HEK293T (cell line): ENCODE data around the gene TENT4A.

Source experiments
- CTCF ChIA-PET: fragments of 350-600 bp; formaldehyde crosslinking; extraction: SDS; loops from one replicate; lab custom pipeline; 2021; ENCODE audit warnings: antibody characterized with exemption, inconsistent platforms; lab: Yijun Ruan, JAX
- POLR2A ChIA-PET: fragments of 350-600 bp; formaldehyde crosslinking; extraction: SDS; loops from one replicate; lab custom pipeline; 2020; ENCODE audit warnings: antibody characterized with exemption, inconsistent platforms; lab: Yijun Ruan, JAX
- DNase-seq: peaks from one replicate; pipeline ENCODE4 v3.0.0; 2012; ENCODE audit warnings: mixed read lengths; ENCODE audit errors: extremely low spot score
- ARNT ChIP-seq: fragments of 450-650 bp; IDR thresholded peaks from 2 replicates; pipeline ENCODE4 v1.6.1; 2017; ENCODE audit warnings: mild to moderate bottlenecking
- BHLHE40 ChIP-seq: fragments of 450-650 bp; IDR thresholded peaks from 2 replicates; pipeline ENCODE4 v1.6.1; 2016; ENCODE audit warnings: mild to moderate bottlenecking, moderate library complexity, borderline replicate concordance
- CTBP1 ChIP-seq: fragments of 450-650 bp; IDR thresholded peaks from 2 replicates; pipeline ENCODE4 v1.6.1; 2016; ENCODE audit warnings: borderline replicate concordance
- ELF4 ChIP-seq: fragments of 450-650 bp; IDR thresholded peaks from 2 replicates; pipeline ENCODE4 v1.6.1; 2017; ENCODE audit warnings: antibody characterized with exemption
- FOXA1 ChIP-seq: fragments of 450-650 bp; IDR thresholded peaks from 2 replicates; pipeline ENCODE4 v1.6.1; 2016; ENCODE audit warnings: mild to moderate bottlenecking
- FOXK2 ChIP-seq: fragments of 450-650 bp; IDR thresholded peaks from 2 replicates; pipeline ENCODE4 v1.6.1; 2016; ENCODE audit warnings: mild to moderate bottlenecking
- FOXM1 ChIP-seq: fragments of 450-650 bp; IDR thresholded peaks from 2 replicates; pipeline ENCODE4 v1.6.1; 2017; ENCODE audit warnings: mild to moderate bottlenecking, borderline replicate concordance
- HDGF ChIP-seq: fragments of 450-650 bp; IDR thresholded peaks from 2 replicates; pipeline ENCODE4 v1.6.1; 2017; ENCODE audit warnings: antibody characterized with exemption, borderline replicate concordance
- L3MBTL2 ChIP-seq: fragments of 450-650 bp; conservative IDR thresholded peaks from 2 replicates; pipeline ENCODE4 v1.6.1; 2016; ENCODE audit warnings: mild to moderate bottlenecking
- LEF1 ChIP-seq: fragments of 450-650 bp; IDR thresholded peaks from 2 replicates; pipeline ENCODE4 v1.6.1; 2017; ENCODE audit warnings: mild to moderate bottlenecking, borderline replicate concordance
- NFRKB ChIP-seq: fragments of 450-650 bp; IDR thresholded peaks from 2 replicates; pipeline ENCODE4 v1.6.1; 2016; ENCODE audit warnings: mild to moderate bottlenecking, moderate library complexity
- SP1 ChIP-seq: fragments of 450-650 bp; IDR thresholded peaks from 2 replicates; pipeline ENCODE4 v1.6.1; 2017
- SUZ12 ChIP-seq: fragments of 450-650 bp; IDR thresholded peaks from 2 replicates; pipeline ENCODE4 v1.6.1; 2016; ENCODE audit warnings: mild to moderate bottlenecking
- TARDBP ChIP-seq: fragments of 450-650 bp; IDR thresholded peaks from 2 replicates; pipeline ENCODE4 v1.6.1; 2016
- ZNF384 ChIP-seq: fragments of 450-650 bp; IDR thresholded peaks from 2 replicates; pipeline ENCODE4 v1.6.1; 2016
- TF ChIP-seq, protein P1 (sequence below): fragments of 450-650 bp; IDR thresholded peaks from 2 replicates; pipeline ENCODE4 v1.6.1; 2016

The TENT4A gene

GRCh38 chr5:6674421-6674820, 38.8 kb upstream of the TENT4A start:
- CTCF ChIA-PET, result no interaction called here
- POLR2A ChIA-PET, result no interaction called here
- TF ChIP-seq SUZ12, result no peak
- no peak for DNase-seq

DNA sequence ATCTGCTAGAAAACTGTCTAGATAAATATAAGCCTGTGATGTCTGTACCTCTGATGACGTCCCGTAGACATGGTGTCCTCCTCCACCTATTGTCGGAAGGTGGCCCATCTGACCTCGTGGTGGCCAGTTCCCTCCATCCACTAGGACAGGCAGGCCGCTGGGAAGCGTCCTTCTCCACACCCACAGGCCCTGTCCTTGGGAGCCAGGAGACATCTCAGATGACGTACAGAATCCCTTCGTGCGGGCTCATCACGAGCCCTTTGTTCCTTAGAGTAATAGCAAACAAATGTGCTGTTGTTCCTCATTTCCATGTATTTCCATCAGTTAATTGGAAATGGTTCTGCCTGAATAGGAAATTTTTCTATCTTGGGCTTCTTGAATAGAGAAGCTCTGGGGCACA, 38.3 kb upstream of the TENT4A start:
- TF ChIP-seq HDGF, result no peak
- no peak for TF ChIP-seq ELF4
- no peak for TF ChIP-seq SP1
- no peak for TF ChIP-seq SUZ12
- TF ChIP-seq L3MBTL2, result no peak
- TF ChIP-seq NFRKB, result no peak
- TF ChIP-seq TARDBP, result no peak
- no peak for TF ChIP-seq FOXK2
- TF ChIP-seq FOXA1, result no peak
- TF ChIP-seq ARNT, result no peak
- no peak for TF ChIP-seq FOXM1
- TF ChIP-seq BHLHE40, result no peak
- no peak for TF ChIP-seq CTBP1
- no peak for TF ChIP-seq LEF1
- TF ChIP-seq, protein P1, sequence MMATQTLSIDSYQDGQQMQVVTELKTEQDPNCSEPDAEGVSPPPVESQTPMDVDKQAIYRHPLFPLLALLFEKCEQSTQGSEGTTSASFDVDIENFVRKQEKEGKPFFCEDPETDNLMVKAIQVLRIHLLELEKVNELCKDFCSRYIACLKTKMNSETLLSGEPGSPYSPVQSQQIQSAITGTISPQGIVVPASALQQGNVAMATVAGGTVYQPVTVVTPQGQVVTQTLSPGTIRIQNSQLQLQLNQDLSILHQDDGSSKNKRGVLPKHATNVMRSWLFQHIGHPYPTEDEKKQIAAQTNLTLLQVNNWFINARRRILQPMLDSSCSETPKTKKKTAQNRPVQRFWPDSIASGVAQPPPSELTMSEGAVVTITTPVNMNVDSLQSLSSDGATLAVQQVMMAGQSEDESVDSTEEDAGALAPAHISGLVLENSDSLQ, result no peak
- no peak for TF ChIP-seq ZNF384
- DNase-seq, result no peak
- CTCF ChIA-PET, result no interaction called here
- POLR2A ChIA-PET, result no interaction called here

GRCh38 chr5:6675784-6676491, 37.3 kb upstream of the TENT4A start:
- no peak for DNase-seq
- TF ChIP-seq HDGF (no peak), ELF4 (no peak), FOXK2 (no peak), TARDBP (no peak), FOXM1 (no peak), NFRKB (no peak), ARNT (no peak)
- TF ChIP-seq, protein P1, result no peak
- ChIA-PET POLR2A (no interaction called here), CTCF (no interaction called here)

GRCh38 chr5:6676702-6677101, 36.5 kb upstream of the TENT4A start:
- CTCF ChIA-PET, result interaction anchor here (0.6 kb wide), 1 partner anchor 46 kb away, joined by 3 read pairs; no protein-coding TSS in a partner anchor
- TF ChIP-seq ARNT, result no peak
- TF ChIP-seq TARDBP, result no peak
- no peak for TF ChIP-seq CTBP1
- no peak for TF ChIP-seq ZNF384
- no peak for TF ChIP-seq FOXK2
- no peak for TF ChIP-seq FOXA1
- TF ChIP-seq HDGF, result no peak
- TF ChIP-seq LEF1, result no peak
- no peak for TF ChIP-seq SP1
- TF ChIP-seq NFRKB, result no peak
- no peak for TF ChIP-seq L3MBTL2
- TF ChIP-seq, protein P1, result no peak
- no peak for TF ChIP-seq SUZ12
- TF ChIP-seq FOXM1, result no peak
- TF ChIP-seq BHLHE40, result no peak
- no peak for TF ChIP-seq ELF4
- no peak for DNase-seq
- POLR2A ChIA-PET, result no interaction called here

DNA sequence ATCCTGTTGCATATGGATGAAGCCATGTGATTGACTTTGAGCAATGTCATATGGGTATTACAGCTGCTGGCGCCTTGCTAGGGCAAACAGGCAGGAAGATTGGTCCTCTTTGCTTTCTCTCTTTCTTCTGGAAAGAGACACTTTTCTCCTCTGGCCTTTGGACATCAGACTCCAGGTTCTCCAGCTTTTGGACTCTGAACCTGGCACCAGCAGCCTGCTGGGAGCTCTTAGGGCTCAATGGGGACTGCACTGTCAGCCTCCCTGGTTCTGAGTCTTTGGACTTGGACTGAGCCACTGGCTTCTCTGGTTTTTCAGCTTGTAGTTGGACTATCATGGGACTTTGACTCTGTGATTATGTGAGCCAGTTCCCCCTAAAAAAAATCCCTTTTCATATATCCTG, 34.8 kb upstream of the TENT4A start:
- ChIA-PET CTCF (no interaction called here), POLR2A (no interaction called here)
- no peak for TF ChIP-seq TARDBP
- TF ChIP-seq FOXA1, result no peak
- TF ChIP-seq FOXK2, result no peak
- TF ChIP-seq CTBP1, result no peak
- TF ChIP-seq NFRKB, result no peak
- TF ChIP-seq ZNF384, result no peak
- TF ChIP-seq L3MBTL2, result no peak
- no peak for TF ChIP-seq FOXM1
- no peak for TF ChIP-seq ELF4
- no peak for TF ChIP-seq HDGF
- no peak for TF ChIP-seq LEF1
- no peak for TF ChIP-seq SUZ12
- no peak for TF ChIP-seq ARNT
- no peak for TF ChIP-seq BHLHE40
- TF ChIP-seq SP1, result no peak
- TF ChIP-seq, protein P1, result no peak
- DNase-seq, result no peak

GRCh38 chr5:6680922-6681321, 32.3 kb upstream of the TENT4A start:
- ChIA-PET POLR2A (interaction anchor here (1.4 kb wide), 1 partner anchor 32 kb away, joined by 4 read pairs; the partner anchor contains the start of gene TENT4A), CTCF (interaction anchor here (0.6 kb wide), 1 partner anchor 720 kb away, joined by 3 read pairs; no protein-coding TSS in a partner anchor)
- TF ChIP-seq NFRKB (no peak), TARDBP (no peak), ARNT (no peak)

More at GRCh38 chr5:6680922-6681321, 32.3 kb upstream of the TENT4A start:
- no peak for DNase-seq
